GM18498 (cell line): ENCODE measurements around the gene RNU6-9.

Experiments
- ATAC-seq: cut with Tn5 transposase; IDR thresholded peaks from one replicate; pipeline ENCODE4 v1.9.1; 2021; ENCODE audit warnings: mild to moderate bottlenecking, moderate library complexity; ENCODE audit not compliant: unreplicated experiment

The RNU6-9 gene

DNA sequence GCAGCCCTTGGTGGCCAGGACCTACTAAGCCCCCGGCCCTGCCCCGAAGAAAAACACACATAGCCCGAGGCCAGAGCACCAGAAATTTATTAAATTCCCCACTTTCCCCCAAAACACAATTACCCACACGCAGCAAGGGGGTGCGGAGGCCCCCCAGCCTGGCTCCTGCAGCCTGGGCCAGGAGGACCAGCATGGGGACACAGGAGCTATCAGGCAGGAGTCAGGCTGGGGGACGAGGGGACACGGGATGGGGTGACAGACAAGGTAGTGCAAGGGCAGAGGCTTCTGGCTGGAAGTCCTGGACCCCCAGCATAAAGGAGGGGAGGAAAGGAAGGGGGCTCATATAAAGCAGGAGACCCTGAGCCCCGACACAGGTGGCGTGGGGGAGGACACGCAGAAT lies 3.1 kb downstream of the RNU6-9 start:
- ATAC-seq = no peak

DNA sequence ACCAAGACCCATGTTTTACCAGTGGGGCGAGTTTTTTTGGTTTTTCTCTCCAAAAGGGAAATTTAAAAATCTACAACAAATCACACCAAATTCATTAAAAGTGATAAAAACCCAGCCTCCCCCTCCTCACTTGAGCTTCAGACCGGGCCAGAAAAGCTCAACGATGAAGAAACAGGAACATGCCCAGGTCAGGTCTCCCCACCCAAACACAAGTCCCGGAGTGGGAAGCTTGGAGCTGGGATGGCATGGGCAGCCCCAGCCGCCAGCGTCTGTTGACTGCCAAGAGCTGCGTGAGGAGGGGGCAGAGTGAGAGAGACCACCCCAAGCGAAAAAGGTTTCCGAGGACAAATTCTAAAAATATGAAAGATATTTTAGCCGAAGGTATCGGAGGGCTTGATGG lies 3.7 kb downstream of the RNU6-9 start:
- no peak for ATAC-seq

DNA sequence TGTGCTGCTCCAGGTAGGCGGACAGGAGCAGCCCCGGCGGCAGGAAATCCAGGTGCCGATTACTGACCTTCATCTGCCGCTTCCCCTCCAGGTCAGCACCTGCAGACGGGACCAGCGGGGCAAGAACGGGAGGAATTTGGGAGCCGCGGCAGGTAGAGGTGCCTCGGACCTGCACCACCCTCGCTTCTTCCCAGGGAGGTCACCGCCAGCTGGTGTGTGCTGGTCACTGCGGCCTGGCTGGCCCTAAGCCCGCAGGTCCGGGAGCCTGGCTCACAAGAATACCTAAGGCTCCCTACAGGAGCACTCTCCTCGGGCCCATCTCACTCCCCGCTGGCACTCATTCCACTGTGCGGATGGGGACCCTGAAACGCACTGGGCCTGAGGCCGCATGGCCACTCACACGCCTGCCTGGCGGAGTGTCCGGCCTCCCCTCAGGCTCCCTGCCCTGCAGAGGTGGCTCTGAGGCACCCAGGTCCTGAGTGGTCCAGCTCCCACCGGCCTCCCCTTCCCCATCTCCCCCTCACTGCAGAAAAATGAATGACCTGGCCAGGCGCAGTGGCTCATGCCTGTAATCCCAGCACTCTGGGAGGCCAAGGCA lies 4.3 kb downstream of the RNU6-9 start:
- no peak for ATAC-seq

DNA sequence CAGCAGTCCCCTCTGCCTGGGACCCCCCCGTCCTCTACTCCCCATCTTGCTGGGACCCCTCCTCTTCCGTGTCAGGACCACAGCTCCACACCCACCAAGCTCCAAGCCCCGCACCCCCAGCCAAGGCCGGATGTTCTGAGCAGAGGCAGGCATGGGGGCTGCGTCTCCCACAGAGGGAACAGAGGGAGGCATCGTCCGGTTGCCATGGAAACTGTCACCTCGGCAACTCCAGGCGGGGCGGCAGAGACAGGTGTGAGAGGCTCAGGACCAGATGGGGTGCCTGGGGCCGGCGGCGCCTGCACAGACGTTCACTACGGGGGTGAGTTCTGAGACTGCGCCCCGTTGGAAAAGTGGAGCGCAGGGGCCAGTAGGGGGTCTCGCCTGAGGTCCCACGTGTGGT lies 5.4 kb downstream of the RNU6-9 start:
- ATAC-seq = no peak

DNA sequence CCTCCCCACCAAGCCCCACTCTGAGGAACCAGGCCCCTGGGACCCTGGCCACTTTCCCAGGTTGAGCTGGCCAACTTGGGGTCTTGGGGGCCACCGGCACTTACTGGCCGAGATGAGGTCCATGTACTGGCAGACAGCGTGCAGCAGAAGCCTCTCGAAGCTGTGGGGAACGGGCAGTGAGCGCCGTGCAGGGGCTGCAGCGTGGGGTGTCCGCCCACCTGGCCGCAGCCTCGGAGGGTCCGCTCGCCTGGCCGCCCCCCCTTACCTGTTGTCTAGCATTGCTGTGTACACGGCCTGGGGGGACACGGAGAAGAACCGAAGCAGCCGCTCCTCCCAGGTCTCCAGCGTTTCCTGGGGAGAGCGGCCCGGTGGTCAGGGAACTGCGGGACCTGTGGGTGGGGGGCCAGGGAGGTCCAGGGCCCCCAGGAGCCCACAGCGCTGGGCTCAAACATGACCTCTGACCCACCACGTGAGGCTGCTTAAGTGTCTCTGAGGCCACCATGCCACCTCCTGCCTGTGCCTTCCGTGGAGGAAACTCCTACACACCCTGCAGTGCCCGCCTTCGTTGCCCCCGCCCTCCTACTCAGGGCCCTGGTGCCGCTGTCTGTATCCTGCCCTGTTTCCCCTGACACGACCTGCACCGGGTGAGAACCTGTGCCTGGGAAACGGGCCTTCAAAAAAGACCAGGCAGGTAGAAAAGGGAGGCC lies 6.2 kb downstream of the RNU6-9 start:
- no peak for ATAC-seq

DNA sequence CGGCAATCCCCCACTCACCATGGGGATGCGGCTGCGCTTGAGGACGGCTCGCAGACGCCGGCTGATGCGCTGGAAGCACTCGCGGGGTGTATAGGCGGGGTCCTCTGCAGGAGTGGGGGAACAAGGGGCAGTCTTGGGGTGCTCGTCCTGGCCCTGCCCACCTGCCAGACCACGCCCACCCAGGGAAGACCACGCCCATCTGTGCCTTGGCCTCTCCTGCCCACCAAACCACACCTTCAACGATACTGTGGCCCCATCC lies 6.7 kb downstream of the RNU6-9 start:
- ATAC-seq = no peak

DNA sequence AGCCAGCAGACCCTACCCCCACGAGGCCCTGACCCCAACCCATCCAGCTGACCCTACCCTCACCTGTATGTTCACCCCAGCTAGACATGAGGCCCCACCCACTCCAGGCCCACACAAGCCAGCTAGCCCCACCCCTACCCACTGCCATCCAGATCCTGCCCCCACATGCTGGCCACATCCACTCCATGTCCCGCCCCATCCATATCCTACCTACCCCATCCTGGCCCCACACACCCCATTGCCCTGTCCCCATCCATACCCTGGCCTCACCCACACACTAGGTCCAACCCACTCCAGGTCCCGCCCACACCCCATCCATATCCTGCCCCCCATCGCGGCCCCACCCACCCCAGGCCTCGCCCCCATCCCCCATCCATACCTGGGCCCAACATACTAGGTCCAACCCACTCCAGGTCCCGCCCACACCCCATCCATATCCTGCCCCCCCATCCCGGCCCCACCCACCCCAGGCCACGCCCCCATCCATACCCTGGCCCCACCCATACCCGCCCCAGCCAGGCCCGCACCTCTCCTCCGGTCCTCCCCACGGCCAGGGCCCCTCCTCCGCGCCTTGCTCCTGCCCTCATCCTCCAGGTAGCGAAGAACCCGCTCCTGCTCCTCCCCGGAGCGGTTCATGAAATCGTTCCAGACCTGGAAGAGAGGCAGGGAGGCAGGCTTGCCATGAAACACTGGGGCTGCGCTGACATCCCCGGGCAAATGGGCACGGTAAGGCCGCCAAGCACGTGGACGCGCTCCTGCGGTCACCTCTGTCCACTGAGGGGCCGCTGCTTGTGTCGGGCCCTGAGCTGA lies 7.2 kb downstream of the RNU6-9 start:
- ATAC-seq = no peak

DNA sequence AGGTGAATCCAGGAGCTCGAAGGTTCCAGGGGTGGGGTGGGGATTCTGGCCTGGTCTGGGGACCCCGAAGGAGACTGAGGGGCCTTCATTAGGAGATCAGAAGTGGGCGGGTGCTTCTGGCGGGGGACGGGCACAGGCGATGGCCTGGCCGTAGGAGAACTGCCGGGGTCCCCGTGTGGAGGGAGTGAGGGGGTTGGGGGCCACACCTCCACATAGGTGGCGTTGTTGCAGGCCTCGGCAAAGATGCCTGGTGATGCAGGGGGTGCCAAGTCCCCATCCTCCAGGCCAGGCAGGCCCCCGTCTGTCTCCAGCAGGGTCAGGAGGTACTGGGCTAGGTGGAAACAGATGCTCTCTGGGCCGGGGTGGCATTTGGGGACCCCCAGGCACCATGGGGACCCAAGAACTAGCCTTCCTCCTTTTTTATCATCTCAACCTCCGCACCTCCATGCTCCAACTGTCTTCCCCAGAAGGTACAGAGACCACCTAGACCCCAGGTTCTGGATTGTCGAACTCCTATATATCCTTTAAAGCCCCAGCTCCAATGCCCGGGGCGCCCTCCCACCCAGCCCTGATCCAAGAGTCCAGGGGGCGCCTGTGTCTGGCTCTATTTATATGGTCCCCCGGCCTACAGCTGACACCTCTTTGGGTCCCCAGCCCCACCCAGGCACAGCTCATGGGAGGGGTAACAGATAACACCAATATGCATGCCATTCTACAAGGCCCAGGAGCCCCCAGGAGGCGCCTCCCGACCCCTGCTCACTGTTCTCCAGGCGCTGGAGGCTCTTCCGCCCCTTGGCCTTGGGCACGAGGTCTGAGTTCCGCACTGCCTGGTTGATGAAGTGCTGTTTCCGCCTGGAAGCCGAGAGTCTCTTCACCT lies 8.2 kb downstream of the RNU6-9 start:
- no peak for ATAC-seq

DNA sequence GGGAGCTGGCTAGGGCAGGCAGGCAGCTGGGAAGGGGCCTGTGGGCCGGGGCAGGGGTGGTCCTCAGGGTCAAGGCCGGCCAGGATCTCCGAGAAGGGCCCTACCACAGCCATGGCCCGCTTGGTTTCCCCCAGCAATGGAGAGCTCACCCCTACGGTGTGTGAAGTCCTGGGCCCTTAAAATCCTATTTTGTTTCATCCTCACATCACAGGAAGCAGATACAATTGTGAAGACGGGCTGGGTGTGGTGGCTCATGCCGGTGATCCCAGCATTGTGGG lies 8.7 kb downstream of the RNU6-9 start:
- ATAC-seq = no peak

DNA sequence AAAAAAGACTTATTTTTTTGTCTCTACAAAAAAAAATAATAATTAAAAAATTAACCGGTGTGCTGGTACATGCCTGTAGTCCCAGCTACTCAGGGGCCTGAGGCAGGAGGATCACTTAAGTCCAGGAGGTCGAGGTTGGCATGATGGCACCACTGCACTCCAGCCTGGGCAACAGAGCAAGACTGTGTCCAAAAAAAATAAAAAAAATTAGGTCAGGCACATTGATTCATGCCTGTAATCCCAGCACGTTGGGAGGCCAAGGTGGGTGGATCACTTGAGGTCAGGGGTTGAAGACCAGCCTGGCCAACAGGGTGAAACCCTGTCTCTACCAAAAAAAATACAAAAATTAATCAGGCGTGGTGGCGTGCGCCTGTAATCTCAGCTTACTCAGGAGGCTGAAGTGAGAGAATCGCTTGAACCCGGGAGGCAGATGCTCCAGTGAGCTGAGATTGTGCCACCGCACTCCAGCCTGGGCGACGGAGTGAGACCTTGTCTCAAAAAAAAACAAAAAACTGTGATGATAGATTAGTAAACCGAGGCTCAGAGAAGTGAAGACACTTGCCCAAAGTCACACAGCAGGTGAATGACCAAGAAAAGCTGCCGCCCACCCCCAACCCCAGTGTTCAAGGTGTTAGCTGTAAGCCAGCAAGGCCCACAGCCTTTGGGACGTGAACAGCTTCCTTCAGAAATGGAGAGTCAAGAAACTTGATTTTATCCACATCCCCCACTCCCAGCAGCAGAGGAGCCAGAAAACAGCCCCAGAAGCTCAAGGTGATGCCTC lies 9.4 kb downstream of the RNU6-9 start:
- ATAC-seq = no peak

DNA sequence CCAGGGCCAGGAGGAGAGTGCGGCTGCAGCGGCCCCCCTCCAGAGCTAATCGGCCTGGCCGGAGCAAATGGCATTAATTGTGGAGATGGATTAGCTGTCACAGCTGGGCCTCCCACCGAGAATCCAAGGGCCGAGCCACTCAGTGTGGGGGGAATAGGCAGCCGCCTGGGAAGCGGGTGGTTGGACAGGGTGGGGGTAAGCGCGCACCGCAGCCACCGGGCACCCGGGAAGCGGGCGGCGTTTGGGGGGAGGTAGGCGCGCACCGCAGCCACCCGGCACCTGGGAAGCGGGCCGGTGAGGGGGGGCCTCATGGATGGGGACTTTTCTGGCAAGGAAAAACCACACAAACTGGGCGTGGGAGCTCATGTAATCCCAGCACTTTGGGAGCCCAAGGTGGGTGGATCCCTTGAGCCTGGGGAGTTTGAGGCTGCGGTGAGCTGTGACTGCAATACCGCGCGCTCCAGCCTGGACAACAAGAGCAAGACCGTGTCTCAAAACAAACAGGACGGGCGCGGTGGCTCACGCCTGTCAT lies 10.0 kb downstream of the RNU6-9 start:
- ATAC-seq = no peak

DNA sequence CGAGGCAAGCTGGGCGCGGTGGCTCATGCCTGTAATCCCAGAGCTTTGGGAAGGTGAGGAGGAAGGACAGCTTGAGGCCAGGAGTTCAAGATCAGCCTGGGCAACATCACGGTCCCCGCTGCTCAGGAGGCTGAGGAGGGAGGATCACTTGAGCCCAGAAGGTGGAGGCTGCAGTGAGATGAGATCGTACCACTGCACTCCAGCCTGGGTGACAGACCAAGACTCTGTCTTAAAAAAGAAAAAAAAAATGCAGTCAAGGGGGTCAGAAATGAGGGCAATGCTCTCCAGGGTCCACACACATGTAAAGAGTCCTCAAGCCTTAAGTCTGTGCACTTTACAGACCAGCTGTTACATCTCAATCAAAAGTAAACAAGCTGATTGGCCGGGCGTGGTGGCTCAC lies 11.3 kb downstream of the RNU6-9 start:
- ATAC-seq = no peak

DNA sequence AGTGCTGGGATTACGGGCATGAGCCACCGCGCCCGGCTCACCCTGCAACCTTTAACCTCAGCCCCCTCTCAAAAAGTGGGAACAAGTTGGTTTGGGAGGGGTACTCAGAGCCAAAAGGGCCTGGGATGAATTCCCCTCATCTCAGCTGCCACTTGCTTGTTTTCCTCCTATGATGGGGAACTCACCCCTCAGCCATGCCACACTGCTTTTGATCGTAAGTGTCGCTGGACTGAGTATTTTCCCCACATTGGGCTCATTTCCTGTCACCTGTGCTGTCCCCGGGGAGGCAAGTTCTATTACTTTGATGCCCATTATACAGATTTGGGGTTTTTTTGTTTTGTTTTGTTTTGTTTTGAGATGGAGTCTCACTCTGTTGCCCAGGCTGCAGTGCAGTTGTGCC lies 13.2 kb downstream of the RNU6-9 start:
- no peak for ATAC-seq

DNA sequence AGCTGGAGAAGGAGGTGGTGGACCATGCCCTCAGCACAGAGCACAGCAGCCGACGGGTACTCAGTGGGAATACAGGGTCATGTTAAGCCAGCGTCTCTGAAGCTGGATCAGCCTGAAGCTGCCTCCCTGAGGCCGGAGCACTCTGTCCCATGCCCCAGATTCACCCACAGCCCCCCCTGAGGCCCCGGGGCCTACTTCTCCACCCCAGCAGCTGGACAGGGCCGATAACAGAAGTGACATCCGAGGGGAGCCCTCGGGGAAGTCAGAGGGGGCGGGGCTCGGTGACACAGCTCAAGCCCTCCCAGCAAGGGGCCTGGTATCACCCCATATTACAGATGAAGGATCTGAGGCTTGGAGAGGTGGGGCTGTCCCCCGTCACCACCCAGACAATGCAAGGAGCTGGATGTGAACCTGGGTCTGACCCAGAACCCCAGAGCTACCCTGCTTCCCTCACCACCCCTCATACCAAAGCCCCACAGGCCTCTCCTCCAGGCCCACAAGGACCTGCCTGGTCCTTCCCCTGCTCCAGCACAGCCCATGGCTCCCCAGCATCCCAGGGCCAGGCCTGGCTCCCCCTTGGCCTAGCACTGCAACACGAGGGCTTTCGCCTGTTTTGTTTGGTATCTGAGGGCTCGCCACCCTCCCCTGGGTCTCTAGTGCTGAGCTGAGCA lies 14.0 kb downstream of the RNU6-9 start:
- no peak for ATAC-seq

DNA sequence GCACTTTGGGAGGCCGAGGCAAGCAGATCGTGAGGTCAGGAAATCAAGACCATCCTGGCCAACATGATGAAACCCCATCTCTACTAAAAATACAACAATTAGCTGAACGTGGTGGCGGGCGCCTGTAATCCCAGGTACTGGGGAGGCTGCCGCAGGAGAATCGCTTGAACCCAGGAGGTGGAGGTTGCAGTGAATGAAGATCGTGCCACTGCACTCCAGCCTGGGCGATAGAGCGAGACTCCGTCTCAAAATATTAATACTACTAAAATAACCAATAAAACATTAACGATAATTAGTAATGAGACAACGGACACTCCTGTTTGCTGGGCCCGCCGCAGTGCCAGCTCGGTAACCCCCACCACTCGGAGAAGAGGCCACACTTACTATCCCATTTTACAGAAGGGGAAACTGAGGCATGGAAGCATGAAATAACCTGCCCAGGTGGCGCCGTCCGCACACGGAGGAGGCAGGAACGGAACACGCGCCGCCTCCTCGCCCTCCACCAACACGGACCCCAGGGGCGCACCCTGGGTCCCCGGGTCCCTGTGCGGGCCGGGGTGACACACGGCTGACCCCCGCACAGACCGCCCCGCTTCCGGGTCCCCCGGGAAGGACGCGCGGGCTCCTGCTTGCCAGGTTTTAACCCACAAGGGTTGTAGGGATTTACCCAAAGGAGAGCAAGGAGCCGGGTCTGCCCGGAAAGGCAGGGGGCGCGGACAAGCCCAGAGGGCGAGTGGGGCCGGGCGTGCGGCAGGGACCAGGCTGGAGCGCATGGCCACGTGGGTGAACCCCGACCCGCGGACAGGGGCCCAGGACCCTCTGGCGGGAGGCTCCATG lies 18.1 kb downstream of the RNU6-9 start:
- ATAC-seq = no peak

DNA sequence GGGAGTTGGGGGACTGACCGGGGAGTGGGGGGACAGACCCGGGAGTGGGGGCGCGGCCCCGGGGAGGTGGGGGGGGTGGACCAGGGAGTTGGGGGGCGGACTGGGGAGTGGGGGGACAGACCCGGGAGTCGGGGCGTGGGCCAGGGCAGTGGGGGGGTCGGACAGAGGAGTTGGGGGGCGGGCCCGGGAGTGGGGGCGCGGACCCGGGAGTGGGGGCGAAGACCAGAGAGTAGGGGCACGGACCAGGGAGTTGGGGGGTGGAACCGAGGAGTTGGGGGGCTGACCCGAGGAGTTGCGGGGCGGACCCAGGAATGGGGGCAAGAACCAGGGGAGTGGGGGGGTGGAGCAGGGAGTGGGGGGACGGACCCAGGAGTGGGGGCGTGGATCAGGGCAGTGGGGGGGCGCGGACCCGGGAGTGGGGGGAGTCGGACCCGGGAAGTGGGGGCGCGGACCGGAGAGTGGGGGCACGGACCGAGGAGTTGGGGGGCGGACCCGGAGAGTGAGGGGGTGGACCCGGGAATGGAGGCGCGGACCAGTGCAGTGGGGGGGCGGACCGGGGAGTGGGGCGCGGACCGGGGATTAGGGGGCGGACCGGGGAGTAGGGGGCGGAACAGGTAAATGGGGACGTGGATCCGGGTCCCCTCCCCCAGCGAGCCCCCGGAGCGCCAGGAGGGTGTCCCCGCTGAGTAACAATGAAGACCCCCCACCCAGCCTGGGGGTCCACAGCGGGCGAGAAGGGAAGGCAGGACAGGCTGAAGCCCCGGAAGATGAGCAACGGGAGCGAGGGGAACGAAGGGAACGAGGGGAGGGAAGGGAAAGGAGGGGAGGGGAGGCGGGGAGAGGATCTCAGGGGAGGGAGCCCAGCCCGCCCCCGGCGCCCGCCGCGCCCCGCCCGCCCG lies 19.1 kb downstream of the RNU6-9 start:
- peak; percentile 10 for ATAC-seq

DNA sequence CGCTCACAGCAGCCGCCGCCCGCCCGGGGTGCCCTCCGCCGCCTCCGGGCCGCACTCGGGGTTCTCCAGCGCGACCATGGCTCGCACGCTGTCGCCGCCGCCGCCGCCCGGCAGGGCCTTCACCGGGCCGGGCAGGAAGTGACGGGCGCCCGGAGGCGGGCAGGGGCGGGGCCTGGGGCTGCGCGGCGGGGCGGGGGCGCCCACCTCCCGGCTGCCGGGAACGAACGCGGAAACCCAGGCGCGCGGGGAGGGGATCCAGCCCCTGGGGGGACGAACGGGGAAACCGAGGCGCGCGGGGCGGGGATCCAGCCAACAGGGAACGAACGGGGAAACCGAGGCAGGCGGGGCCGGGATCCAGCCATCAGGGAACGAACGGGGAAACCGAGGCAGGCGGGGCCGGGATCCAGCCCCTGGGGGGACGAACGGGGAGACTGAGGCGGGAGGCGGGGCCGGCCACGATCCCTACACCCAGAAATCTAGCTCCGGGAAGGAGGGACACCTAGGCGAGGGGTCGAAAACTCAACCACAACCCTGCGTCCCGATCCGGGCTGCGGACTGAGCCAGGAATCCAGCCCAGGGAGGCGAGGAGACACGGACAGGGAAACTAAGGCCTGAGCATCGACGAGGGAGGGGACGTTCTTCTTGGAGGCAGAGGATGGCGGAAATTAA lies 19.9 kb downstream of the RNU6-9 start, which contains the start of gene R3HDM4:
TSS of gene R3HDM4 (minus strand) at position 140 of the 669 bp plus-strand sequence. CDS start at position 78, 62 bp downstream.
- ATAC-seq = peak; percentile 64
